ENCODE measurements around the gene RWDD2A.
"Not testable (repeated sequence)": the region's sequence is repeated elsewhere in the genome, so short reads cannot be mapped to it uniquely, and the experiment has no call there.

RWDD2A gene

DNA sequence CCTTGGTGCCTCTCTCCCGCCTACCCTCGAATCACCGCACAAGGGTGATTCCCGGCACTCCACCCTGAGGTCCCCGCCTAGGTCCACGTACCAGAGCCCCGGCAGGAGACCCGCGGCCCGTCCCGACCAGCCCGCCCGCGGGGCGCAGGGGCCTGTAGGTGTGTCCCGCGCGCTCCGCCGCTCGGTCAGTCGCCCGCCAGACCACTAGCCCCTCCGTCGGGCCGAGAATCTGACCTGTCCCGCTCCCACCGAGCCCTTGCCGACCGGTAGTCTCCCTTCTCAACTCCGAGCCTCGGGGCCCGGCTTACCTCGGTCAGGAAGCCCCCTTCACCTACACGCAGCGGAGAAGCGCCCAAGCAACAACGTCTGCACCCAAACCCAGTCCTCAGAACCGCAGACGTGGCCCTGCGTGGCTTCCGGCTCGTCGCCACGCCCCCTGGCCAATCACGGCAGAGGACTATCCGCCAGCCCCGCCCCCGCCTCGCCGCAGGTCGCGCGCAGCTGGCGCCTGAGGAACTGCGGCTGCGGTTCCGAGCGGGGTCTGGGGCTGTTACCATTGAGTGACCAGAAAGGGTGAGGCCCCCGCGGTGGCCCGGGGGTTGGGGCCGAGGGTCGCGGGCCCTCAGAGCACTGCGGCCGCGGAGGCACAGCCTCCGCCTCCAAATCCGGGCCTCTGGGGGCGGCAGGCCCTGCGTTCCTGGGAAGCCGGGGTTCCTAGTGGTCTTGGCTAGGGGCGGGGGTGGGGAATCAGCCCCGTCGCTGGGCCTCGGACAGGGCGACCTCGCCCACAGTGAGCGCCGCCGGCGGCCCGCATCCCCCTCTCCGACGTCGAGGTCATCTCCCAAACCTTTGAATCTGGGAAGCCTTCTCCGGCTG, at the start of gene RWDD2A, which contains the start of gene PGM3:
Gene RWDD2A (plus strand): TSS at position 487 of the 876 bp plus-strand sequence. CDS start 1,095 bp downstream, outside the sequence.
Gene PGM3 (minus strand): TSS at position 395 of the 876 bp plus-strand sequence. CDS start 2,253 bp downstream, outside the sequence.
- no peak for FAIRE-seq

DNA sequence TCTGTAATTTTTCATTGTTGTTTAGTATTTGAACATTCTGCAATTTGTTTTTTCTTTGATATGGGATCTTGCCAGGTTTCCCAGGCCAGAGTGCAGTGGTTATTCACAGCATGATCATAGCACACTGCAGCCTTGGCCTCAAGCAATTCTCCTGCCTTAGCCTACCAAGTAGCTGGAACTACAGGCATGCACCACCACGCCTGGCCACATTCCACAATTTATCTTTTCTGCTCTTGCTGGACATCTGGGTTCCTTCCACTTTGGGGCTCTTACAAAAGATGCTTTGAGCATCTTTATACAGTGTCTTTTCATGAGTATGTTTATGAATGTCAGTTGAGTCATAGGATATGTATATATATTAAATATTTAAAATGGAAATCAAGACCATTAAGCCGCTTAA, 42.0 kb upstream of the RWDD2A start:
- no peak for FAIRE-seq

DNA sequence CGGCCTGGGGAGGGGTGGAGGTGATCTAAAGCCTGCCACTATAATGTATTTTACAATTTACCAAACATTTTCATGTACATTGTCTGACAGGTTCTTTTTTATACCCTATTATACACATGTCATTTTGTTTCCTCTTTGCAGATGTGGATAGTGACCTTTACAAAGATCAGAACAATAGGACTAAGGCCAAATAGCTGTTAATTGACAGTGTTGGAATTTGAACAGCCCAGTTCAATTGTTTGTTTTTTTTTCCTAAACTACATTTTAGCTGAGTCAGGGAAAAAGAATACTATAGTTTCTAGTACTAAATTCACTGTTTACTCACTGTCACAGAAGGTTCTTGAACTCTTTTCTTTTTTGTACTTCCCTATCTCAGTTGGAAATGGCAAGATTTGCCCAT, 40.2 kb upstream of the RWDD2A start:
- no peak for FAIRE-seq

- FAIRE-seq = no peak
Observed at GRCh38 chr6:83153883-83154521, 39.2 kb upstream of the RWDD2A start.

- no peak for FAIRE-seq
Observed at GRCh38 chr6:83155794-83156193, 37.4 kb upstream of the RWDD2A start.

DNA sequence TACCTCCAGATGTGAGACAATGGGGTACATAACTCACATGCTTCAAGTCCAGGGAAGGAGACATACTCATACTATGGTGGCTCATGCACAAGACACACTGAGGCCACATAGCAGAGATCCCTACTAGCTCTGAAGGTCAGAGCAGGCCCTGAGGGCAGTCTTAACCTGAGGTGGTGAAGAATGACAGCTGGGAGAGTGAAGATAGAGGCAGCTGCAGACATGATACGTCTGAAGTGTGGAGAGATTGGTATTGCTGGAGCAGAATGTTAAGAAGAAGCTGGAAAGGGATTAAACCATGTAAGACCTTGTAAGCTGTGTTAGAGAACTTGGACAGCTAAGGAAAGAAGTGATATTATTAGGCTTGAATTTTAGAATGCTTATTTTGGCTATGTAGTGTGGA, 33.0 kb upstream of the RWDD2A start:
- no peak for FAIRE-seq

GRCh38 chr6:83167726-83168278, 25.4 kb upstream of the RWDD2A start:
- no peak for FAIRE-seq

- FAIRE-seq = no peak
Observed at GRCh38 chr6:83168556-83168955, 24.6 kb upstream of the RWDD2A start.

DNA sequence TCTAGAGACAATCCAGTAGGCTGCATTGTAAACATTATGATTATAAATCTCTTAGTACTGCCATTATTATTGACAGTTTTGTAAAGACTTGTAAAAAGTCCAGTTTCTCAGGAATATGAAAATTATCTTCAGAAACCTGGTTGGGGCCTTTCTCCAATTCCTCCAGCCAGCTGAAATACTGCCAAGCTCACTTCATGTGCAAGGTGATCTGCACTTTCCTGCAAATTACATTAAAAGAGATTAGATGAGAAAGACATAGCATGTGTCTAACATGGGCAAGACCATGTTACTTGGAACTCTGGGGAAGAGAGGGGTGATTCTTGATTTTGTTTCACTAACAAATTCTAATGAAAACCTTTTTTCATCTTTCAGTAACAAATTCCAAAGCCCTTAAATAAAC, 24.1 kb upstream of the RWDD2A start:
- no peak for FAIRE-seq

DNA sequence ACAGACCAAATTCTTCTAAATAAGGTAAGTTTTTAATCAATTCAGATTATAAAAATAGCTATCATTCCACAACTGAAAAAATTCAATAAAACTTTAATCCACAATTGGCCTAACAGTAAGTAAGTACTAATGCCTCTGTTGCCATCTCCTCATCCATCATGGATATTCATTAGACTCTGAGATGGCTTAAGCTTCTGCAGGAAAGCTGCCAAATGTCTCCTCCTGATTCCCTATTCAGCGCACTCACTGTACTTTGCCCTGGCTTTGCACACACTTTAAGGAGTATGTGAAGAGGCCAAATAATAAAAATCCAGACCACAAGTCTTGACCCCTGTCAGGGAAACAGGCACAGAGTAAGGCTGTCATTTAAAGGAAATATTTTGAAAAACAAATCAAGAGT, 23.6 kb upstream of the RWDD2A start:
- no peak for FAIRE-seq

DNA sequence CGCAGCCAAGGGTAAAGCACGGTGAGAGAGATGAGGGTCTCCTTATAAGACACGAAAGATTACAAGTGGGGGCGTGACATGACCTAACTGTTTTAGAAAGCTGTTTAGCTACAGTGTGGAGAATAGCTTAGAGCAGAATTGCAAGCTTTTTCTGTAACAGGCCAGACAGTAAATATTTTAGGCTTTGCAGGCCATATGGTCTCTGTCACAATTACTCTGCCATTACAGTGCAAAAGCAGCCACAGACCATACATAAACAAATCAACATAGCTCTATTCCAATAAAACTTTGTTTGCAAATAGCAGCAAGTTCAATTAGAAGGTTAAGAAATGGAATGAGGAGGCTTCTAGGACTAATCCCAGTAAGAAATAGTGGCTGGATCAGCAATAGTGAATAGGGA, 16.9 kb upstream of the RWDD2A start:
- no peak for FAIRE-seq

GRCh38 chr6:83180426-83180950, 12.7 kb upstream of the RWDD2A start:
- FAIRE-seq = no peak

- no peak for FAIRE-seq
Observed at GRCh38 chr6:83182114-83182513, 11.0 kb upstream of the RWDD2A start.

GRCh38 chr6:83183082-83183828, 9.9 kb upstream of the RWDD2A start:
- FAIRE-seq = no peak

GRCh38 chr6:83185096-83185495, 8.1 kb upstream of the RWDD2A start:
- FAIRE-seq = no peak

DNA sequence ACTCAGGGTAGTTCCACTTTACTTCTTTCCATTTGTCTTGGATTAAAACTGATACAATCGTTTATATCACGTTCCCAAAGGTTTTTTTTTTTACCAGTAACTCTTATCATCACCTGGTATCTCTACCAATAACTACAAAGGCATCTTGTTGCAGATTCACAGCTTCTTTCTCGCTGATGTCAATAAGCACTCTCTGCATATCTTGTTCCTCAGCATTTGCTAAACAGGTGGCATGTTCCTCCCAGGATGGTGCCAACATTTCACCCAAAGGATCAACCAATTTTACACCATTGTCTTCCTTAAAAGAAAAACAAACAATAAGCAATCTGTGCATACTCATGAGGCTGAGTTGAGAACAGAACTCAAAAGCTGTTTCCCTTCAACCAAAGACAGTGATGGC, 4.7 kb upstream of the RWDD2A start:
- FAIRE-seq = no peak

DNA sequence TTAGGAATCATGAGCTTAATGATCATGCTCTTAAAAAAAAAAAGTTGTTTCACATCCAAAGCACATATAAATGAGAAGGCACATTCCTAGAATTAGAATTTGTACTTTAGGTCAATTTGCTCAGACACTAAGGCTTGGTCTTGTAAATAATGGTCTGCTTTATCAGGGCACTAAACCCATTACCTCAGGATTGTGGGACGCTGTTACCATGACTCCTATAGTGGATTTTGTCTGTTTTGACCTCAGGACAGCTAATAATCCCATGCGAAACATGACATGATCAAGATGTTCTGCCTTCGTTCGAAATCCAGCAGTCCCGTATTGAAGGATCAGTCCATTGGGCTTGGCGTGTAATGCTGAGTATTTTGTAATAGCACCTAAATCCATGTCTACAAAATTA, 2.5 kb upstream of the RWDD2A start:
- FAIRE-seq = no peak

GRCh38 chr6:83191974-83192373, 1.2 kb upstream of the RWDD2A start:
- FAIRE-seq = not testable (repeated sequence)

- FAIRE-seq = no peak
Observed at GRCh38 chr6:83192456-83192855, 701 bp upstream of the RWDD2A start.

DNA sequence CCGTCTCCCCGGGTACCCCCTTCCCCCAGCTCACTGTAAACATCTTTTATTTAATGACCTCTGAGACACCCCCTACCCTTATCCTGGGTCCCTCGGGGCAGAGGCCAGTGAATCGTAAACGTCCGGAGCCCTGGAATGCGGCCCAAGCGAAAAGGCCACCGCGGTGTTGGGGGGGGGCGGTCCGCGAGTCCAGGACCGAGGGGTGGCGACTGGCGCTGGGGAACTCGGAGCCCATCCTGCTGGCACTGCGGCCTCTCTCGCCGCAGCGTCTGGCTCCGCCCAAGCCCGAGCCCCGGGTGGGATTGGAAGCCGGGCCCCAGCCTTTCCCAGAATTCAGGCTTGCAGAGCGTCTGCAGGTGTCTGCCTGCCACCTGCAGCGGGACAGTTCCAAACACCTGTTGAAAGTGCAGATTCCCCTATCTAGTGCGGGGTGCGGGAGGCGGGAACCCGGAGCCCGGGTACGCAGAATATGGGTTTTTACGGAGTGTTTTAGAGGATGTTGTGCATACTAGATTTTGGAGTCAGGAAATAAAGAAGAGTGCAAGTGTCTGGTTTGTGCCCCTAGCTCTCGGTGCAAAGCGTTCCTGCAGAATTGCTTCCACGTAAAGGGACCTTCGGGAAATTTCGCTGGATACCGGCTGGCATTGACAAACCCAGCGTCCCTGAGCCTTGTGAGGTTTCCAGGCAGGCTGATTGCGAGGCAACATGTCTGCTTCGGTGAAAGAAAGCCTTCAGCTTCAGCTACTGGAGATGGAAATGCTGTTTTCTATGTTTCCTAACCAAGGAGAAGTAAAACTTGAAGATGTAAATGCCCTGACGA, 800 bp downstream of the RWDD2A start:
- FAIRE-seq = no peak

DNA sequence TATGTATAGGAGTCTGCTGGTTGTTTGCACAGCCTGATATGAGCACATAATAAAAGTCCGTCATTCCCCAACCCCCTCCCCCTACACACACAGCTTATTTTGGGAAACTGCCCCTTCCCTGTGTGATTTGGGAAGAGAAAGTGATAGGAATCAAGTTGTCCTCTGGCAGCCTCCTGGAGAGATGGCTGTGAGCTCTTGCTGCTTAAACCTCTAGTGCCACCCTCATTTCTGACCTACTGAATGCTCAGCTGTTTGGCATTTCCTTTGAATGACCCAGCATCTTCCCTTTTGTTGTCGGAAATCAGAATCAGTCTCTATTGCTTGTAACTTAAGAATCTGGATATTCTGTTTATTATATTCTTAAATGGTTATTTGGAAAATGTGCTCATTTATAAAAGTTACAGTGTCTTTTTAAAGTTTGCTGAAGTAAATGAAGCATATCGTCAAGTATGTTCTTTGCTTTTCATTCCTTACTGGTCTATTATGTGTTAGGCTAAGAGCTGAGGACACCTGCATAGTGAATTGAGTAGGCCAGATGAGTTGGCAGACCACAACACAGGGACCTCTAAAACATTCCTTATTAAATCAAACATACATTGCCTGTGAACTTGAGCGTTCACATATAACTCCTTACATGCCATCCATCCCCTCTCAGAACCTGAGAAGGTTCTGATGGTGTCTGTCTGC, 5.5 kb downstream of the RWDD2A start:
- no peak for FAIRE-seq
